ENCODE data around the gene GGA3. TPM values are rescaled to one million over a fixed set of nuclear protein-coding genes. Genes with fewer than 3 reads are reported as not detected.
"Not testable (repeated sequence)": the region's sequence is repeated elsewhere in the genome, so short reads cannot be mapped to it uniquely, and the experiment has no call there.

The GGA3 gene
- total RNA-seq (2014; rRNA removed; shearing (Covaris generic)) = 12.9 and 15.1 TPM in 2 replicates

DNA sequence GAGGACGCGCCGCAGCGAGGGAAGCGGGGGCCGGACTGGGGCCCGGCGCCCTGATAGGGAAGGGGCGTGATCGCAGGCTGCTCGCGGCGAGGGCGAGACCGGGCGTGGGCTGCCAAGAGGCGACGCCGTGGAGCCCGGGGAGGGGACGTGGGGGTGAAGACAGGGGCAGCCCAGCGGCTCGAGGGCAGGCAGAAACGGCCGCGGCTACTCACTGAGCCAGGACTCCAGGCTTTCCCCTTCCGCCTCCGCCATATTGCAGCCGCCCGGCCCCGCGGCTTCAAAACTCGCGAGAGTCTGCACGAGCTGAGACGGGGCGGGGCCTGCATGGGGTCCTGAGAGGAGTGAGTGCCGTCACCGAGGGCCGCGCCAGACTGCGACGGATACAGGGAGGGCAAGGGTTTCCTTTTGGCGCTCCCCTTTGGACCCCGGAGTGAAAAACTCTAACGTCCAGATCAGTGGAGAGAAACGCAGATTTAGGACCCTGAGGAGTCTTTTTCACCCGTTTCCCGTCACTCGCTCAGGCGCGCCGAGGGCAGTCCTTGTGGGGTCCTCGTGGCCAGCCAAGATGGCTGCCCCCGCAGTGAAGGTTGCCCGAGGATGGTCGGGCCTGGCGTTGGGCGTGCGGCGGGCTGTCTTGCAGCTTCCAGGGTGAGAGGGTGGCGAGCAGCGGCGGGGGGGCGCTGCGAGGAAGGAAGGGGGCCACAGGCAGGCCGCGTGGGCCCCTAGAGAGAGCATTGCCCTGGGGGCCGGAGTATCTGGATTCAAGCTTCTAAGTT, at the start of gene GGA3, which contains the start of gene MRPS7:
Gene GGA3, minus strand, starts transcription at position 271 of the 776 bp plus-strand sequence. Its CDS starts 19 bp downstream, at position 252.
Gene MRPS7, plus strand, starts transcription at position 544 of the 776 bp plus-strand sequence. Its CDS starts 22 bp downstream, at position 566.
- peak; percentile 87 for DNase-seq (ENCODE audit: low spot score)

- no peak for DNase-seq (ENCODE audit: low spot score)
These were observed 47.6 kb upstream of the GGA3 start for GRCh38 chr17:75308732-75309629.

- no peak for DNase-seq (ENCODE audit: low spot score)
These were observed 46.7 kb upstream of the GGA3 start for GRCh38 chr17:75307957-75308731.

DNA sequence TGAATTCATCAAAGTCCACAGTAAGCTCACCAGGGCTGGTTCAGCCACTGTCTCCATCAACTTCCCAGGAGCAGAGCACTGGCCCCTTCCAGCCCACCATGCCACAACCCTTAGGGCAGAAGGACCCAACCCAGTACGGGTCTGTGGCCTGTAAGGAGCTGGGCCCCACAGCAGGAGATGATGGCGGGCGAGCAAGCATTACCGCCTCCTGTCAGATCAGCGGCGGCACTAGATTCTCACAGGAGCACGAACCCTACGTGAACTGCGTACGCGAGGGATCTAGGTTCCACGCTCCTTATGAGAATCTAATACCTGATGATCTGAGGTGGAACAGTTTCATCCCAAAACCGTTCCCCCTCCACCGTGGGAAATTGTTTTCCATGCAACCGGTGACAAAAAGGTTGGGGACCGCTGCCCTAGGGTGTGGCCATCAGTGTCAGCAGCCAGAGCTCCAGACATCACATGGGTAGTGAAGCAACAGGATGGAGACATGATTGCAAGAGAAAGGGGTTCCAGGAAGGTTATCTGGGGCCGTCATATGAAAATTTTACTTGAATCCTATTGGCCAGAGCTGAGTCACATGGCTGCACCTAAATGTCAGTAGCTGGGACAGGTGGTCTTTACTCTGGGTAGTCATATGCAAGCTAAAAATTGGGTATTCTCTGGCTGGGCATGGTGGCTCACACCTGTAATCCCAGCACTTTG, 40.2 kb upstream of the GGA3 start:
- no peak for DNase-seq (ENCODE audit: low spot score)

GRCh38 chr17:75301049-75301448, 39.6 kb upstream of the GGA3 start:
- no peak for DNase-seq (ENCODE audit: low spot score)

GRCh38 chr17:75300280-75300679, 38.9 kb upstream of the GGA3 start:
- no peak for DNase-seq (ENCODE audit: low spot score)

DNA sequence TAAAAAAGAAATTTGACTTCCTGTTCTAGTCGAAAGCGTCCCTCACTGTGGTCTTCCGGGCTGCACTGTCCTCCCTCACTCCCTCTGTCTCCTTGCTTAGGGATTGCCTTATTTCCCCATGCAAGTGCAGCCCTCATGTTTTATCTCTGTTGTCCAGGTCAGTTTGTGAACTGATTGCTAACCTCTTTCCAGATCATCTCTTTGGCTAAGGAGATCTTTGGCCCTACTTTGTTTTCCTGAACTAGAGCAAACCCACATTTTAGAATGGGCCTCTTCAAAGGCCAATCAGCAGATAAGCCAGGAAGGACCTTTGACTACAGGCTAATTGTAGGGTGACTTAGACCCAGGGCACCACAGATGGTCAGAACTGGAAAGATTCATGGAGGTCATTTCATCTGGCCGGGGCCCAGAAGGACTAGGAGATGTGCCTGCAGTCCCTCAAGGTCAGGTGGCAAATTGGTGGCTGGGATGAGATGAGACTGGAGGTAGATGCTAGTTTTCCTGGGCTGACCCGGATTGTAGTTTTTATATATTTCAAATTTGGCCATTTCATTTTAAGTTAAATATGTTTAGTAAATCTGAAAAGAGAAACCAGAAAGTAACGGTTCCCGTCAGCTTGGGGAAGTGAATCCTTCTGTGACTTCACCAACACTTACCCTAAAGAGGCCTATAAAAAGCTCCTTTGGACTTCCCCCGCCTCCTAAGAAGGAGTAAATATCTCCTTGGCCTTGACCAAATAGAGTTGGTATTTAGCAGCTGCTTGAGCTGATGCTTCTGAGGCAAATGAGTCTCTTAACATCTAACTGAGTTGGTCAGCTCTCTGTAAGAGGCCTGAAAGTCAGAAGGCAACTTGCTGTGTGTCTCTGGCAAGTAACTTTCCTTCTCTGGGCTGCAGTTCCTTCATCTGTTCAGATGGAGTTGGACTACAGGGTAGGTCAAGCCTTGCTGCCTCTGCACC, 34.1 kb upstream of the GGA3 start:
- no peak for DNase-seq (ENCODE audit: low spot score)

GRCh38 chr17:75292810-75293448, 31.5 kb upstream of the GGA3 start:
- DNase-seq (ENCODE audit: low spot score) = not testable (repeated sequence)

GRCh38 chr17:75289832-75290337, 28.5 kb upstream of the GGA3 start:
- DNase-seq (ENCODE audit: low spot score) = peak; percentile 43

DNA sequence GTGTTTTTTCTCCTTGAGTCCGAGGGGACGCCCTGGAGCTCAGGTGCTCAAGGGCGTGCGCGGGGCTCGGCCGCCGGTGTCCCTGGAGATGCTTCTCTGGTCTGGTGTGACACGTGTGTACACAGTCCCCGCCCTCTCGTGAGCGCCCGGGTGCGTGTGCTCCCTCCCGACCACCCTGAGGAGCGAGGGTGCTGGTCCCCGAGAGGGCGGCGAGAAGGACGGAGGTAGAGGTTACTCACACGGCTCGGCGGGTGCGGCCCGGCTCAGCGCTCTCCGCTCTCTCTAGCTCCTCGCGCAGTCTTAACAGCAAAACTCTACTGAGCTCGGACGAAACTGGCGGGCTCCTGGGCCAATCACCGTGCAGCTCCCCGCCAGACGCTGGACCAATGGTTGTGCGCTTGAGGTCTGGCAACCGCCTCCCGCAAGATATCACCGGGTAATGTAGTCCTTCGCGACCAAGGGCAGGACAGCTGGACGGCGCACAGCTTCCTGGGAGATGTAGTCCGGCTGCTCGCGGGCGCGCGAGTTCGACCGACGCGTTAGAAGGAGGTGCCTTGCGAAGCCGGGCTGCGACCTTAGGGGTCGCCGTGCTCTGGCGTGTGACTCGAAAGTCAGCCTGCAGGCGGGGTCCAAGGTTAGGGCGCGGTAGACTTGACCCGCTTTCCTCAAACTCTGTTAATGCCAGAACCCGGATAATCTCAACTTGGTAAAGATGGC, 27.9 kb upstream of the GGA3 start, which contains the start of gene SLC25A19:
Gene SLC25A19, minus strand, starts transcription at position 319 of the 717 bp plus-strand sequence. CDS start 2,669 bp downstream, outside the sequence.
- peak; percentile 99 for DNase-seq (ENCODE audit: low spot score)

DNA sequence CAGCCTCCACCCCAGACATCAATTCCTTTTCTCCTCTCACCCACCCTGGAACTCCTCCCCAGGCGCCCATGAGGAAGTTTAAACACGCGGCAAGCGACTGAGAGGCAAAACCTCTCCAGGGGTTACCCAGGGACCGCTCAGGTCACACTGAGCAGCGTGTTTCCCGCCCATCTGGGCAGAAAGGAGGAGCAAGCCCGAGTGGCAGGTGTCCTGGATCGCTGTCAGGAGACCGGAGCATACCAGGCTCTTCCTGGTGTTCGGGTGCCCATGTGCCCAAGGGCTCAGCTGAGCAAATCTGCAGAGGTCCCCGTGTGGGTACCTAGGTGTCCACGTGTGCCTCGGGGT, 27.3 kb upstream of the GGA3 start:
- peak; percentile 47 for DNase-seq (ENCODE audit: low spot score)

- no peak for DNase-seq (ENCODE audit: low spot score)
These were observed 27.0 kb upstream of the GGA3 start for GRCh38 chr17:75288359-75288758.

DNA sequence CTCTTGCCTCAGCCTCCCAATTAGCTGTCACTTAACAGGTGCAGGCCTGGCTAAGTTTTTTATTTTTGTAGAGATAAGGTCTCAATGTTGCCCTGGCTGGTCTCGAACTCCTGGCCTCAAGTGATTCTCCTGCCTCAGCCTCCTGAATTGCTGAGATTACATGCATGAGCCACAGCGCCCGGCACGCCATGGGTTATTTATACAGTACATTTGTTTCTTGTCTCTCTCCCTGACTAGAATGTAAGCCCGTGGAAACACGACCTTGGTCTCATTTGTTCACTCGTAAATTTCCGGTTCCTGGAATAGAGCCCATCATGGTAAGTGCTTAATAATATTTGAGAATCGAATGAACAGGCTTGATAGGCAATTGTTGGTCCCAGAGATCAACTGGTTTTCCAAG, 25.8 kb upstream of the GGA3 start:
- no peak for DNase-seq (ENCODE audit: low spot score)

- DNase-seq (ENCODE audit: low spot score) = no peak
These were observed 23.7 kb upstream of the GGA3 start for GRCh38 chr17:75285123-75285522.

DNA sequence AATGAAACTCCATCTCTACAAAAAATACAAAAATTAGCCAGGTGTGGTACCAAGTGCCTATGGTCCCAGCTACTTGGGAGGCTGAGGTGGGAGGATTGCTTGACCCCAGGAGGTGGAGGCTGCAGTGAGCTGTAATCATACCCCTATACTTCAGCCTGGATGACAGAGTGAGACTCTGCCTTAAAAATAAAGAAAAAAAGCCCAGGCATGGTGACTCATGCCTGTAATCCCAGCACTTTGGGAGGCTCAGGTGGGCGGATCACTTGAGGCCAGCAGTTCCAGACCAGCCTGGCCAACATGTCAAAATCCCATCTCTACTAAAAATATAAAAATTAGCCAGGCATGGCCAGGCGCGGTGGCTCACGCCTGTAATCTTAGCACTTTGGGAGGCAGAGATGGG, 18.8 kb upstream of the GGA3 start:
- DNase-seq (ENCODE audit: low spot score) = not testable (repeated sequence)

GRCh38 chr17:75277664-75278071, 16.3 kb upstream of the GGA3 start:
- peak; percentile 66 for DNase-seq (ENCODE audit: low spot score)

DNA sequence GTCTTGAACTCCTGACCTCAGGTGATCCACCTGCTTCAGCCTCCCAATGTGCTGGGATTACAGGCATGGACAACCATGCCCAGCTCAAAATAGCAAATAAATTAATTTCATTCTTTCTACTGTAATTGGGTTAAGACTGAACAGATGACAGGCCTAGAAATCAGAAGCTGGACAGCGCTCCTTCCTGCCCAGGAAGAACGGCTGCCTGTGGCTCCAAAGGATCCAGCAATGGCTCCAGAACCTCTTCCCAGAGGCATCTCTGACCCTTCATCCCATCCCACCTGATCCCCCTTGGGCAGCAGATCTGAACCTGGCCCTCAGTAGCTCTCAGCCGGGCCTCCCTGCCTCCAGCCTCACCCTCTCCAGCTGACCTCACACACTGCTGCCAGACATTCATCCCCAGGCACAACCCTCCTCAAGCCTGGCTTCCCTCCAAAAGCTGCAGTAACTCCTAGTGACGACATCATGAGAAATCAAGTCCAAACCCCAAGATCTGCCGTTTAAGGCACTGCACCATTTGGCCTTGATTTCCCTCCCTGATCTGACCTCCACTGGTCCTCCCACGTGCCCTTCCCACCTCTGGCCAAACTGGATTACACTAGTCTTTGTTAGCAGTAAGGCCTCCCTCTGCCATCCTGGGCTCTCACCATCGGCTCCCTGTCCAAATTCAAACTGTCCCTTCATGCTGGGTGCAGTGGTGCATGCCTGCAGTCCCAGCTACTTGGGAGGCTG, 12.7 kb upstream of the GGA3 start:
- peak; percentile 46 for DNase-seq (ENCODE audit: low spot score)

- no peak for DNase-seq (ENCODE audit: low spot score)
These were observed 11.4 kb upstream of the GGA3 start for GRCh38 chr17:75272848-75273184.
